GM21786 (cell line): Measurements from ENCODE around the gene SLC13A3.

Experiments
- ATAC-seq: cut with Tn5 transposase; IDR thresholded peaks from one replicate; pipeline ENCODE4 v1.9.1; 2021; ENCODE audit not compliant: unreplicated experiment

The SLC13A3 gene

GRCh38 chr20:46609043-46609442 lies 42.2 kb downstream of the SLC13A3 start:
- no peak for ATAC-seq

- no peak for ATAC-seq
Measured at GRCh38 chr20:46607849-46608497, 43.3 kb downstream of the SLC13A3 start.

- ATAC-seq = no peak
Measured at GRCh38 chr20:46607191-46607848, 43.9 kb downstream of the SLC13A3 start.

- no peak for ATAC-seq
Measured at GRCh38 chr20:46606817-46607190, 44.5 kb downstream of the SLC13A3 start.

GRCh38 chr20:46605978-46606816 lies 45.1 kb downstream of the SLC13A3 start:
- no peak for ATAC-seq

- ATAC-seq = no peak
Measured at GRCh38 chr20:46605181-46605580, 46.1 kb downstream of the SLC13A3 start.

GRCh38 chr20:46604551-46605133 lies 46.6 kb downstream of the SLC13A3 start:
- no peak for ATAC-seq

GRCh38 chr20:46602429-46602828 lies 48.8 kb downstream of the SLC13A3 start:
- no peak for ATAC-seq

- ATAC-seq = no peak
Measured at GRCh38 chr20:46601603-46602122, 49.6 kb downstream of the SLC13A3 start.

GRCh38 chr20:46600286-46600752 lies 50.9 kb downstream of the SLC13A3 start:
- ATAC-seq = no peak

GRCh38 chr20:46599227-46599987 lies 51.9 kb downstream of the SLC13A3 start:
- no peak for ATAC-seq

- ATAC-seq = no peak
Measured at GRCh38 chr20:46595933-46596332, 55.3 kb downstream of the SLC13A3 start.

GRCh38 chr20:46594725-46595124 lies 56.5 kb downstream of the SLC13A3 start:
- ATAC-seq = no peak

GRCh38 chr20:46592580-46593362 lies 58.5 kb downstream of the SLC13A3 start:
- ATAC-seq = no peak

- ATAC-seq = no peak
Measured at GRCh38 chr20:46590443-46590842, 60.8 kb downstream of the SLC13A3 start.

GRCh38 chr20:46588532-46589511 lies 62.4 kb downstream of the SLC13A3 start:
- ATAC-seq = no peak

GRCh38 chr20:46587986-46588385 lies 63.3 kb downstream of the SLC13A3 start:
- ATAC-seq = no peak

- no peak for ATAC-seq
Measured at GRCh38 chr20:46586724-46587123, 64.5 kb downstream of the SLC13A3 start.

GRCh38 chr20:46584508-46584907 lies 66.8 kb downstream of the SLC13A3 start:
- no peak for ATAC-seq
